Activated naive CD4-positive, alpha-beta T cell treated with anti-CD3 and anti-CD28 coated beads, Interleukin-2, amount 10 ng/mL, durations not matched to agents 7 days and 5 days (primary cell): Measurements from ENCODE around the gene ZKSCAN1.

Source experiments
- CTCF ChIA-PET: fragments of 350-600 bp; sonication (Branson Sonifier 250); formaldehyde crosslinking; loops from one replicate; lab custom pipeline; 2021; ENCODE audit warnings: antibody characterized with exemption; lab: Charles Lee
- DNase-seq: peaks from one replicate; pipeline ENCODE4 v3.0.0-alpha.2; 2020
- H3K27ac Mint-ChIP-seq: one replicate; pipeline ENCODE4 v1.8.0; 2021; ENCODE audit warnings: mild to moderate bottlenecking, moderate library complexity, mixed read lengths
- H3K27me3 Mint-ChIP-seq: one replicate; pipeline ENCODE4 v1.8.0; 2021; ENCODE audit warnings: mild to moderate bottlenecking, mixed read lengths
- H3K36me3 Mint-ChIP-seq: one replicate; pipeline ENCODE4 v1.8.0; 2021; ENCODE audit warnings: mixed read lengths
- H3K4me1 Mint-ChIP-seq: one replicate; pipeline ENCODE4 v1.8.0; 2021; ENCODE audit warnings: mixed read lengths
- H3K4me3 Mint-ChIP-seq: one replicate; pipeline ENCODE4 v1.8.0; 2021; ENCODE audit warnings: mild to moderate bottlenecking, moderate library complexity, mixed read lengths
- H3K9me3 Mint-ChIP-seq: one replicate; pipeline ENCODE4 v1.8.0; 2021; ENCODE audit warnings: mixed read lengths

The ZKSCAN1 gene

GRCh38 chr7:100064162-100064561 lies 48.8 kb downstream of the ZKSCAN1 start:
- CTCF ChIA-PET: interaction anchor here (0.6 to 1.7 kb wide), 3 partner anchors 72 to 701 kb away, joined by 3 read pairs; no protein-coding TSS in a partner anchor
- Mint-ChIP-seq H3K9me3 (no peaks in the 10 kb centered on the region), H3K4me3 (no peak overlapping the region), H3K4me1 (no peaks in the 10 kb centered on the region), H3K36me3 (peaks cover 36% of the 10 kb centered on the region), H3K27me3 (no peaks in the 10 kb centered on the region), H3K27ac (no peak overlapping the region)
- no peak for DNase-seq

- no peak overlapping the region for H3K4me3 Mint-ChIP-seq
- DNase-seq: no peak
- CTCF ChIA-PET: no interaction called here
Observed at GRCh38 chr7:100065452-100066186, 50.2 kb downstream of the ZKSCAN1 start.

DNA sequence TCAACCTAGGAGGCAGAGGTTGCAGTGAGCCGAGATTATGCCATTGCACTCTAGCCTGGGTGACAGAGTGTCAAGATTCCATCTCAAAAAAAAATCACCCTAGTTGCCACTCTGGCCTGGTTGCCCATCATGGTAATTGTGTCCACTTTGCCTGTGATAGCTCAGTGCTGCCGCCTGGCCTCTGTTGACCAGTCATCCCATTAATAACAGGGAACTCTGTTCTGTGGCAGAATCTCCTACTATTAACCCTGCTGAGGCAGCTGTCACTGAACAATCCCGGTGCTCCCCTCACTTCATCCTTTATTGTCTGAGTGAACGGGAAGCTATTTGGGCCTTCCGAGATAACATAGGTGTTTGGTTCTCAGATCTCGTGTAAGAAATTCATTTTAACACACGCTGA lies 51.6 kb downstream of the ZKSCAN1 start:
- Mint-ChIP-seq H3K4me1 (no peaks in the 10 kb centered on the region), H3K9me3 (peaks cover 23% of the 10 kb centered on the region), H3K27ac (no peak overlapping the region), H3K36me3 (peaks cover 54% of the 10 kb centered on the region), H3K4me3 (no peak overlapping the region), H3K27me3 (no peaks in the 10 kb centered on the region)
- DNase-seq: no peak
- CTCF ChIA-PET: no interaction called here

More at GRCh38 chr7:100065452-100066186, 50.2 kb downstream of the ZKSCAN1 start:
- no peaks in the 10 kb centered on the region for H3K27me3 Mint-ChIP-seq
- H3K36me3 Mint-ChIP-seq: peaks cover 44% of the 10 kb centered on the region
- no peaks in the 10 kb centered on the region for H3K4me1 Mint-ChIP-seq
- H3K9me3 Mint-ChIP-seq: peaks cover 10% of the 10 kb centered on the region
- H3K27ac Mint-ChIP-seq: no peak overlapping the region

GRCh38 chr7:100069991-100070390 lies 54.6 kb downstream of the ZKSCAN1 start:
- H3K4me1 Mint-ChIP-seq: no peaks in the 10 kb centered on the region
- no peak for DNase-seq
- no peaks in the 10 kb centered on the region for H3K27me3 Mint-ChIP-seq
- H3K4me3 Mint-ChIP-seq: no peak overlapping the region
- CTCF ChIA-PET: interaction anchor here (1.4 kb wide), 1 partner anchor 156 kb away, joined by 4 read pairs; no protein-coding TSS in a partner anchor
- peaks cover 36% of the 10 kb centered on the region for H3K9me3 Mint-ChIP-seq
- H3K36me3 Mint-ChIP-seq: peaks cover 64% of the 10 kb centered on the region
- H3K27ac Mint-ChIP-seq: no peak overlapping the region

GRCh38 chr7:100071018-100071723 lies 55.8 kb downstream of the ZKSCAN1 start:
- H3K4me1 Mint-ChIP-seq: no peaks in the 10 kb centered on the region
- peaks cover 36% of the 10 kb centered on the region for H3K9me3 Mint-ChIP-seq
- no peak for DNase-seq
- H3K36me3 Mint-ChIP-seq: peaks cover 74% of the 10 kb centered on the region
- no peak overlapping the region for H3K27ac Mint-ChIP-seq
- H3K4me3 Mint-ChIP-seq: no peak overlapping the region
- no peaks in the 10 kb centered on the region for H3K27me3 Mint-ChIP-seq
- CTCF ChIA-PET: interaction anchor here (0.7 to 1.4 kb wide), 3 partner anchors 10 to 157 kb away, joined by 4 read pairs; no protein-coding TSS in a partner anchor

DNA sequence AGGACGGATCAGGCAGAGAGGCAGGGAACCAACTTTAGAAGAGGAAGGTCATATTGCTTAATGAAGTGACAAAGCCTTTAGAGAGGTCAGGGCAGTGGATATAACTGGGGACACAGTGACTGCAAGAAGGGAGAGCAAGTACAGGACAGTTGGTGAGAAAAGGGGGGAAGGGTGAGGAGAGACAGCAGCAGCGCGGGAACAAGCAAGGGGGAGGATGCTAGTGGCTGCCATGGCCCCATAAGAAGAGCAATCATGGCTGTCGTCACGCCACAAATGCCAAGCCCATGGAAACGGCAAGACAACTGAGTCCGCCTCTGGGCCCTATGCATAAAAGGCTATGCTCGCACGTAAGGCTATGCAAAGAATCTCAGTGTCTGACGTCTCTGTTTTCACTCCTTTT lies 57.1 kb downstream of the ZKSCAN1 start:
- CTCF ChIA-PET: no interaction called here
- Mint-ChIP-seq H3K27me3 (no peaks in the 10 kb centered on the region), H3K4me1 (no peaks in the 10 kb centered on the region), H3K27ac (no peak overlapping the region), H3K36me3 (peaks cover 79% of the 10 kb centered on the region), H3K4me3 (no peak overlapping the region), H3K9me3 (peaks cover 36% of the 10 kb centered on the region)
- DNase-seq: no peak

DNA sequence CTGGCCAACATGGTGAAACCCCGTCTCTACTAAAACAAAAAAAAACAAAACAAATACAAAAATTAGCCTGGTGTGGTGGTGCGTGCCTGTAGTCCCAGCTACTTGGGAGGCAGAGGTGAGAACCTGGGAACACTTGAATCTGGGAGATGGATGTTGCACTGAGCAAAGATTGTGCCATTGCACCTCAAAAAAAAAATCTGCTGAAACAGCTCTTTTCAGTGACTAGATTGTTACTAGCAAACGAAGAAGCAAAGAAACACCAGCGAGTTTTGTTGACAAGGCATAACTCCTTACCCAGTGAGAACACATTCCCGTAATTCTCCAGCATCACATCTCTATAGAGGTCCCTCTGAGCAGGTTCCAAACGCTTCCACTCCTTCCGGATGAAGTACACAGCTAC lies 59.4 kb downstream of the ZKSCAN1 start:
- Mint-ChIP-seq H3K4me3 (no peak overlapping the region), H3K9me3 (peaks cover 35% of the 10 kb centered on the region), H3K36me3 (peaks cover 81% of the 10 kb centered on the region), H3K4me1 (peaks cover 8% of the 10 kb centered on the region), H3K27ac (no peak overlapping the region), H3K27me3 (no peaks in the 10 kb centered on the region)
- DNase-seq: no peak
- CTCF ChIA-PET: interaction anchor here (0.8 kb wide), 1 partner anchor 20 kb away, joined by 3 read pairs; no protein-coding TSS in a partner anchor

DNA sequence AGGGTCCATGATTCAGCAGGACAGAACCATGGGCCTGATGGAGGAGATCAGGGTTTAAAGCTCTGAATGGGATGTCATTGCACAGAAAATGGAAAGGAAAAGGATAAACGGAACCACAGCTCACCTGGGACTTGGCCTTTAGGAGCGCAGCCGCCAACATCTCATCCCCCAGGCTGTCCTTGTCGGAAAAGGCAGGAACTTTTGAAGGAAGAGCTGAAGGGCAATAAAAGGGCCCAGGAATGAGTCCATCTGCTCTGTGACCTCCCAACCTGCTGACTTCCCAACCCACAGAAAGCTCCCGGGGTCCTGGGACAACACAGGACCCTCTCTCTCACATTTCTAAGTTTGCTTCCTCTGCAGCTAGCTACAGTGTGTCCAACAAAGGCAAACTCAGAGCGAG lies 60.0 kb downstream of the ZKSCAN1 start:
- CTCF ChIA-PET: interaction anchor here (0.7 to 0.8 kb wide), 3 partner anchors 13 to 299 kb away, joined by 3 read pairs; partner anchors contain the start of gene COPS6
- Mint-ChIP-seq H3K27ac (no peak overlapping the region), H3K9me3 (peaks cover 29% of the 10 kb centered on the region), H3K36me3 (peaks cover 80% of the 10 kb centered on the region), H3K4me1 (peaks cover 13% of the 10 kb centered on the region), H3K4me3 (no peak overlapping the region), H3K27me3 (no peaks in the 10 kb centered on the region)
- DNase-seq: no peak

DNA sequence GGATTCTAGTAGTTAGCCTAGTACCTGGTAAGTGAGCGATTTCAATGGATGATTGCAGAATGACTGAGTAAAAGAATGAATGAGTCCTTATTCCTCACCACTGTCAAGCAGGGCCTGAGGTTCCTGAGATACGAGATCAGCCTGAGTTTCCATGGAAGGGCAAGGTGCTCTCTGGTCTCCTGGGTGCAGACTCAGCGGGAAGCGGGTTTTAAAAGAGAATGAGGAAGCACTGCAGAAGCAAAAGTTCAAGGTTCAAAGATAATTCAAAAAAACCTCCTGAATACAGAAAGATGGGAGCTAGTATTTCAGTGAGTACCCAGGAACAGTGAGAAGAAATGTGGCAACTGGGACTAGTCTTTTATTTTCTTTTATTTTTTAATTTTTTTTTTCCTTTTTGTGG lies 61.8 kb downstream of the ZKSCAN1 start:
- H3K4me1 Mint-ChIP-seq: peaks cover 24% of the 10 kb centered on the region
- H3K36me3 Mint-ChIP-seq: peaks cover 64% of the 10 kb centered on the region
- H3K27me3 Mint-ChIP-seq: no peaks in the 10 kb centered on the region
- H3K9me3 Mint-ChIP-seq: peaks cover 11% of the 10 kb centered on the region
- DNase-seq: no peak
- CTCF ChIA-PET: no interaction called here
- no peak overlapping the region for H3K27ac Mint-ChIP-seq
- H3K4me3 Mint-ChIP-seq: no peak overlapping the region

DNA sequence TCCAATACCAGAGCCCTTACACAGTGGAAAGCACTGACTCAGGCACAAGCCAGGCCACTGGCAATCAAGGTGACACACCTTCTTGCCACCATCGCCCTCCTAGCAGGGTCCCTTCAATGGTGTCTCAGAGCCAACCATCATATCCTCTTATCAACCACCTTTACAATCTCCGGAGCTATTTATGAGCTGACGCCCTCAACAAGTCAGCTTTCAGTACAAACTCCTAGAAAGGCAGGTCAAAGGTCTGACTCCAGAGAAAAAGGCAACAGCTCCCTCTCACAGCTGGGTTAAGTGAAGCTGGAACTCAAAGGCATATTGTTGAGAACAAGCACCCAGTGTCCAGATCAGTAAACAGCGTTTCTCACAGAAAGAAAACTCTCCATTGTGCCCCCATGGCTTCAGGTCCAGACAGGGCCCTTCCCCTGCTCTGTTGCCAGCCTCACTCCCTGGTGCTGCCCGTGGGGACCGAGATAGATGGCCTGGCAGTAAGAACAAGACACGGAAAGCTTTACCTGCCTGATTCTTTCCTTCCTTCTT lies 63.7 kb downstream of the ZKSCAN1 start:
- Mint-ChIP-seq H3K4me1 (peaks cover 32% of the 10 kb centered on the region), H3K36me3 (peaks cover 46% of the 10 kb centered on the region), H3K4me3 (peak overlapping the region; percentile 26), H3K27ac (no peak overlapping the region), H3K27me3 (peaks cover 11% of the 10 kb centered on the region), H3K9me3 (peaks cover 2% of the 10 kb centered on the region)
- DNase-seq: no peak
- CTCF ChIA-PET: no interaction called here

DNA sequence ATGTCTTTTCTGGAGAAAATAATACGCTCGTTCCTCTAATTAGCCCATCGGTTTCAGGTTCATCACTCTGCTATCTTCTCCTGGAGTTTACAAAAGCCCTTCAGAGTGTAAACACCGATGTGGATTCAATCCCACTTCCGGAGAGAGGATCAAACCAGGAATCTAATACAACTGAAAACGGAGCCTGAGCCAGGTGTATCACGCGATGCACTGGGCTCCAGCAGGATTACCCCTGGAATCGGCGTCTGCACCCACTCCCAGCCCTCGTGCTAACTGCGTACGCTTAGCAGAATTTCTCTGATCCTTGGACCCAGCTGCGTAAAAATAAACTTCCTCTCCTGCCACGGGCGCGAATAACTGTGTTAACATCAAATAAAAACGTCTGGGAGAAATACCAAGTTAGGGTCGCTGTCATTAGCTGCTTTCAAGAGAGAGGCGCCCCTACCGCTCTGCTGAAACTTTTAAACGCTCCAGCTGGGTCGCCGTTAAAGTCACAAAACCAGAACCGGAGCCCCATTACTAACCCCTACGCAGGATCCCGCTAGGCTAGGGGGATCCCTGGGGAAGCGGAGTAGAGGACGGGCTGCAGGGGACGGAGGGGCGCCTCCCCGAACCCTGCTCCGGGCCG lies 65.6 kb downstream of the ZKSCAN1 start:
- CTCF ChIA-PET: interaction anchor here (0.8 to 1.4 kb wide), 3 partner anchors 10 to 90 kb away, joined by 3 to 4 read pairs (median 3); no protein-coding TSS in a partner anchor

DNA sequence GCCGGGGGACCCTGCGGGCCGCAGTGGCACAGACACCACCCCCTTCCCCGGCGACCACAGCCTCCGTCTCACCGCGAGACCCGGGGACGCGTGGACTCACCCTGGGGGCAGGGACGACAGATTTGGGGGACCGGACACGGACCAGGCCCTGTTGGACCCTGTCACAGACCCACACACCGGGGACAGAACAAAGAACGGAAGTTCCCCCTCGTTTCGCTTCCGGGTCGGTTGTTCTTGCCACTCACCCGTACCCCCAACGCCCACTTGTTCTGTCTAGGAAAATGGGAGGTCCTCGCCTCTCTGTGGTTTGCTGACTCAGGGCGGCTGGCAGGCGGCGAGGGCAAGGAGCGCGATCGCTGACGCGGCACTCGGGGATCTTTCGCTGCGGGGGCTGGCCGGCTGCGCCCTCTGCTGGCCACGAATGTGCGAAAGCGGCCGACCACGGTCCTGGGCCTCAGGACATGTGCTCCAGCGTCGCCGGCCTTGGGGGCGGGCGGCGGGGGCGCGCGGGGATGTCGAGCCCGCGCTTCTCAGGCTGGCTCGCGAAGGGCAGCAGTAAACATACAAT lies 66.2 kb downstream of the ZKSCAN1 start, which contains the start of gene ZNF3:
Gene ZNF3, minus strand, starts transcription at position 189 of the 568 bp plus-strand sequence. CDS start 4,366 bp downstream, outside the sequence.
- Mint-ChIP-seq H3K9me3 (no peaks in the 10 kb centered on the region), H3K36me3 (peaks cover 21% of the 10 kb centered on the region), H3K4me3 (peak within 1 kb of the TSS; percentile 83), H3K27me3 (peaks cover 29% of the 10 kb centered on the region), H3K27ac (peak within 1 kb of the TSS; percentile 90), H3K4me1 (peaks cover 32% of the 10 kb centered on the region)
- CTCF ChIA-PET: interaction anchor here (0.8 to 1.4 kb wide), 8 partner anchors 10 to 90 kb away, joined by 3 to 11 read pairs (median 4); partner anchors contain the start of gene ZSCAN21
- peak; percentile 98 for DNase-seq

More for the DNA sequence above, 65.6 kb downstream of the ZKSCAN1 start:
- Mint-ChIP-seq H3K4me3 (peak overlapping the region; percentile 83), H3K27ac (peak overlapping the region; percentile 83), H3K27me3 (peaks cover 28% of the 10 kb centered on the region), H3K9me3 (no peaks in the 10 kb centered on the region), H3K36me3 (peaks cover 27% of the 10 kb centered on the region), H3K4me1 (peaks cover 32% of the 10 kb centered on the region)
- no peak for DNase-seq

GRCh38 chr7:100082978-100083377 lies 67.6 kb downstream of the ZKSCAN1 start:
- CTCF ChIA-PET: interaction anchor here (0.6 to 1.3 kb wide), 10 partner anchors 12 to 398 kb away, joined by 3 to 7 read pairs (median 4); partner anchors contain the start of gene ZSCAN21
- Mint-ChIP-seq H3K27ac (no peak overlapping the region), H3K4me1 (peaks cover 37% of the 10 kb centered on the region), H3K4me3 (peak overlapping the region; percentile 83), H3K9me3 (no peaks in the 10 kb centered on the region), H3K27me3 (peaks cover 29% of the 10 kb centered on the region), H3K36me3 (peaks cover 15% of the 10 kb centered on the region)
- no peak for DNase-seq
